GM15510 (cell line): Measurements from ENCODE around the gene SLC25A23.

Source experiments
- POLR2A ChIP-seq: IDR thresholded peaks from 3 replicates; pipeline ENCODE4 v1.6.1; 2011; ENCODE audit warnings: borderline replicate concordance; ENCODE audit not compliant: insufficient read length; ENCODE audit errors: extremely low read depth

The SLC25A23 gene

GRCh38 chr19:6409346-6409745 is 50.2 kb downstream of the SLC25A23 start:
- TF ChIP-seq POLR2A = no peak

- TF ChIP-seq POLR2A = no peak
Observed at GRCh38 chr19:6406401-6406800, 53.2 kb downstream of the SLC25A23 start.

- TF ChIP-seq POLR2A = no peak
Observed at GRCh38 chr19:6402837-6403608, 56.6 kb downstream of the SLC25A23 start.

GRCh38 chr19:6402058-6402457 is 57.5 kb downstream of the SLC25A23 start:
- TF ChIP-seq POLR2A = no peak

GRCh38 chr19:6396305-6396704 is 63.3 kb downstream of the SLC25A23 start:
- no peak for TF ChIP-seq POLR2A

GRCh38 chr19:6394831-6395230 is 64.8 kb downstream of the SLC25A23 start:
- no peak for TF ChIP-seq POLR2A

- TF ChIP-seq POLR2A = no peak
Observed at GRCh38 chr19:6393983-6394412, 65.6 kb downstream of the SLC25A23 start.

- peak; percentile 60 for TF ChIP-seq POLR2A
Observed at GRCh38 chr19:6393074-6393982, 66.3 kb downstream of the SLC25A23 start, which contains the start of gene GTF2F1. Gene GTF2F1 (minus strand): TSS chr19:6393164. CDS start chr19:6392995, 169 bp downstream.

GRCh38 chr19:6392221-6393073 is 67.1 kb downstream of the SLC25A23 start:
- no peak for TF ChIP-seq POLR2A
